Right lobe of liver (tissue), 4 donors: ENCODE results near the gene CD48.

Experiments
- CTCF ChIP-seq, 4 donors: fragments of 200-600 bp in 3 of 4; fragments of 450-650 bp in 1 of 4; IDR thresholded peaks; one replicate each; pipeline versions ENCODE4 v1.5.1 to v1.8.0; 2016 to 2022; ENCODE audit warnings: antibody characterized with exemption in 4 of 4, mild to moderate bottlenecking in 2 of 4
- POLR2A ChIP-seq: fragments of 450-650 bp; IDR thresholded peaks from one replicate; pipeline ENCODE4 v1.6.1; 2017; ENCODE audit warnings: antibody characterized with exemption, mild to moderate bottlenecking
- donor health status: DM: no; HTN: no; CAD: no.
- donor health status: DM: no; HTN: no; CAD: no.
- donor health status: DM: no; HTN: yes; CAD: no.

DNA sequence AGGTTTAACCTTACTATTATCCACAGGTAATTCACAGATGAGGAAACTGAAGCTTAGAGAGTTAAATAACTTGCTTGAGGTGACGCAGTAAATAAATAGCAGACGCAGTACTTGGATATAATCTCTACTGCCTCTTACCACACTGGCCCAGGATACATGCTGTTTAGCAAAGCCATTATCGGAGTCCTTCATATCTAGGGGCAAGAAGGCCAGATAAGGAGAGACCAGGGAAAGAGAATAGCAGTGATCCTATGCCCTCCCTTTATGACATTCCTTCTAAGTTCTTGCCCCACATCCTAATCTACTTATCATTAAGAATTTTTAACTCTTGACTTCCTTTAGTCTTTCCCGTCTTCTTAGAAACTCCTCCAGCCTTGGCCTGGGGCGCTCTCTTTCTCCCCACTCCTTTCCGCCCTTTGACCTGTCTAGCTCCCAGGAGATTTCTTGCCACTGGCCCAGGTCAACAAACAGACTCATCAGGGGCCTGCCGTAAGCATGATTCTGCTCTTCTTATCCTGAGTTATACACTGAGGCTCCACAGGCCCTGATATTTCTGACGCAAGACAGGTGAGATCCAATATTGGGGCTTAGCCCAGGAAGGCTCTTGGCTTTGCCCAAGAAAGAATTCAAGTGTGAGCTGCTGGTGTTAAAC is 53.3 kb downstream of the CD48 start:
- TF ChIP-seq CTCF (IDR thresholded peaks at IDR 0.05) (no peak), POLR2A (no peak)
